Measurements from ENCODE around the gene TRAPPC6A. TPM values are rescaled to one million over a fixed set of nuclear protein-coding genes. Genes with fewer than 3 reads are reported as not detected.

The TRAPPC6A gene
- total RNA-seq, 1 experiment from 2014 or later = 59.9 TPM

DNA sequence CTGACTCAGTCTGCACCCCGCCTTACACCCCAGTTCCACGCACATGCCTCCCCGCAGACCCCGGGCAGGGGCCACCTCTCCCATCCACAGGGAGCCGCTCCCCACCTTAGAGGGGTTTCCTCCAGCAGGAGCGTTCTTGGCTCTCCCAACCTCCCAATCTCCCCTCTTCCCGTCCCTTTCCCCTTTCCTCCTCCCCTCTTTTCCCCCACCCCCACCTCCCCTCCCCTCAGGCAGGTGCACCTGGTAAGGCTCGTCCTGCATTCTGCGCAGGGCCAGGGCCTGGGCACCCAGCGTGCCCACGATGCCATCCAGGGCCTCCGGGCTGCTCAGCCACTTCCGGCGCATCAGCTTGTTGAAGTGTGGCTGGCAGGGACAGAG is 39.9 kb upstream of the TRAPPC6A start:
- H2BK12ac ChIP-seq (ENCODE audit: insufficient read length, low read depth, low read length) = no peak overlapping the region
- no peak overlapping the region for H3K9ac ChIP-seq (ENCODE audit: extremely low read depth, insufficient read length, low read length)
- Mint-ChIP-seq H3K27me3 (ENCODE audit: low read depth) (peaks cover 95% of the 10 kb centered on the region), H3K27ac (no peak overlapping the region), H3K4me1 (peaks cover 12 to 18% of the 10 kb centered on the region in 2 experiments), H3K9me3 (peaks cover 0 to 5% of the 10 kb centered on the region in 2 experiments; a peak in 2 of 5 replicates), H3K36me3 (ENCODE audit: insufficient read depth in 1 of 3, low read depth in 3 of 3) (no peaks in the 10 kb centered on the region; a peak in 2 of 7 replicates), H3K4me3 (peak overlapping the region; percentile 42 to 80)
- H2AFZ ChIP-seq (ENCODE audit: low read length) = no peak overlapping the region
- H3K9me3 ChIP-seq (ENCODE audit: control insufficient read depth, low read depth, low read length) = no peaks in the 10 kb centered on the region
- H2BK15ac ChIP-seq (ENCODE audit: low read depth, low read length) = no peak overlapping the region
- no peak overlapping the region for H2BK5ac ChIP-seq (ENCODE audit: insufficient read length, low read length)
- no peak overlapping the region for H2AK5ac ChIP-seq (ENCODE audit: insufficient read length, low read length)
- H3K79me2 ChIP-seq (ENCODE audit: insufficient read depth, low read length) = no peaks in the 10 kb centered on the region
- H3K4ac ChIP-seq (ENCODE audit: low read depth, low read length) = no peak overlapping the region
- TF ChIP-seq, protein P1, sequence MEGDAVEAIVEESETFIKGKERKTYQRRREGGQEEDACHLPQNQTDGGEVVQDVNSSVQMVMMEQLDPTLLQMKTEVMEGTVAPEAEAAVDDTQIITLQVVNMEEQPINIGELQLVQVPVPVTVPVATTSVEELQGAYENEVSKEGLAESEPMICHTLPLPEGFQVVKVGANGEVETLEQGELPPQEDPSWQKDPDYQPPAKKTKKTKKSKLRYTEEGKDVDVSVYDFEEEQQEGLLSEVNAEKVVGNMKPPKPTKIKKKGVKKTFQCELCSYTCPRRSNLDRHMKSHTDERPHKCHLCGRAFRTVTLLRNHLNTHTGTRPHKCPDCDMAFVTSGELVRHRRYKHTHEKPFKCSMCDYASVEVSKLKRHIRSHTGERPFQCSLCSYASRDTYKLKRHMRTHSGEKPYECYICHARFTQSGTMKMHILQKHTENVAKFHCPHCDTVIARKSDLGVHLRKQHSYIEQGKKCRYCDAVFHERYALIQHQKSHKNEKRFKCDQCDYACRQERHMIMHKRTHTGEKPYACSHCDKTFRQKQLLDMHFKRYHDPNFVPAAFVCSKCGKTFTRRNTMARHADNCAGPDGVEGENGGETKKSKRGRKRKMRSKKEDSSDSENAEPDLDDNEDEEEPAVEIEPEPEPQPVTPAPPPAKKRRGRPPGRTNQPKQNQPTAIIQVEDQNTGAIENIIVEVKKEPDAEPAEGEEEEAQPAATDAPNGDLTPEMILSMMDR (conservative IDR thresholded peaks at IDR 0.05) = no peak
- no peak overlapping the region for H3K56ac ChIP-seq (ENCODE audit: insufficient read length, low read depth, low read length)
- no peaks in the 10 kb centered on the region for H4K20me1 ChIP-seq (ENCODE audit: control insufficient read depth, insufficient read depth, insufficient read length)
- no peak overlapping the region for H3K18ac ChIP-seq (ENCODE audit: insufficient read length, low read depth, low read length)
- peaks cover 14% of the 10 kb centered on the region for H3K23me2 ChIP-seq (ENCODE audit: insufficient read length, low read depth, low read length, poor library complexity, severe bottlenecking)
- peaks cover 14% of the 10 kb centered on the region; the same call in 1 of the 2 replicates for H3K27me3 ChIP-seq (ENCODE audit: insufficient read depth, low read length)
- H4K5ac ChIP-seq (ENCODE audit: insufficient read length, low read depth, low read length) = no peak overlapping the region
- H3K79me1 ChIP-seq (ENCODE audit: insufficient read depth, low read depth, low read length, poor library complexity, severe bottlenecking) = no peaks in the 10 kb centered on the region
- no peak overlapping the region for H3T11ph ChIP-seq (ENCODE audit: low read length)
- no peak overlapping the region for H4K91ac ChIP-seq (ENCODE audit: insufficient read length, low read depth, low read length)
- H2BK20ac ChIP-seq (ENCODE audit: low read depth, low read length, poor library complexity, severe bottlenecking) = no peak overlapping the region
- no peak overlapping the region for H2BK120ac ChIP-seq (ENCODE audit: low read depth, low read length, poor library complexity, severe bottlenecking)
- DNase-seq = no peak
- peak overlapping the region; percentile 83 for H3K4me2 ChIP-seq (ENCODE audit: insufficient read depth, insufficient read length, low read length)
- no peak overlapping the region for H3K27ac ChIP-seq (ENCODE audit: insufficient read length, low read depth, low read length)
- no peak overlapping the region; the same call in 1 of the 2 replicates for H3K14ac ChIP-seq (ENCODE audit: insufficient read depth, low read length)
- H3K23ac ChIP-seq (ENCODE audit: insufficient read length, low read depth, low read length) = no peak overlapping the region
- no CpG with 5 or more reads among the region's 14 CpGs for WGBS (ENCODE audit: extremely low coverage, insufficient read length, low lambda C conversion rate)
- H4K8ac ChIP-seq (replicated peaks; ENCODE audit: insufficient read length, low read depth, low read length) = no peak overlapping the region
- no peaks in the 10 kb centered on the region for H3K4me1 ChIP-seq (ENCODE audit: insufficient read depth, low read length)

All from H9 (cell line).